A673 (cell line): ENCODE data around the gene CAMKV.

ENCODE experiments used
- CTCF ChIP-seq: fragments of 300-800, 200-600 bp; sonication (generic); conservative IDR thresholded peaks from 2 replicates; pipeline ENCODE4 v1.5.1; 2017; ENCODE audit warnings: low read depth, mild to moderate bottlenecking, antibody characterized with exemption, low read length, moderate library complexity, mixed read lengths
- EZH2 ChIP-seq: fragments of 200-600 bp; sonication (generic); IDR thresholded peaks from 2 replicates; pipeline ENCODE4 v1.6.1; 2017; ENCODE audit warnings: borderline replicate concordance, low read depth, mild to moderate bottlenecking, mixed read lengths, antibody characterized with exemption, low read length; ENCODE audit not compliant: poor library complexity, severe bottlenecking

GRCh38 chr3:49912881-49913281, 43.2 kb upstream of the CAMKV start:
- TF ChIP-seq CTCF (no peak), EZH2 (no peak)
